Nucleus accumbens (tissue), 56 donors: Measurements from ENCODE around the gene XPNPEP2.
"Not testable (repeated sequence)": the region's sequence is repeated elsewhere in the genome, so short reads cannot be mapped to it uniquely, and the experiment has no call there.

ENCODE experiments used
- DNase-seq, 56 donors: peaks; one replicate each; lab custom pipeline; 2025; lab: John Stamatoyannopoulos, UW

XPNPEP2 gene

GRCh38 chrX:129718676-129719075 lies 20.1 kb upstream of the XPNPEP2 start:
- no peak for DNase-seq

- DNase-seq, result no peak
Measured at GRCh38 chrX:129719268-129719667, 19.5 kb upstream of the XPNPEP2 start.

GRCh38 chrX:129719931-129720530 lies 18.7 kb upstream of the XPNPEP2 start:
- no peak for DNase-seq

GRCh38 chrX:129720741-129721140 lies 18.0 kb upstream of the XPNPEP2 start:
- DNase-seq, result no peak

GRCh38 chrX:129721414-129721813 lies 17.4 kb upstream of the XPNPEP2 start:
- no peak for DNase-seq

- DNase-seq, result no peak
Measured at GRCh38 chrX:129721870-129722269, 16.9 kb upstream of the XPNPEP2 start.

- DNase-seq, result no peak
Measured at GRCh38 chrX:129723511-129723910, 15.3 kb upstream of the XPNPEP2 start.

GRCh38 chrX:129724754-129725153 lies 14.0 kb upstream of the XPNPEP2 start:
- no peak for DNase-seq

- DNase-seq, result peak in 52 of 56 donors; percentile 0 to 77 (median 34)
Measured at GRCh38 chrX:129726307-129727111, 12.3 kb upstream of the XPNPEP2 start.

- no peak for DNase-seq
Measured at GRCh38 chrX:129728061-129728460, 10.7 kb upstream of the XPNPEP2 start.

GRCh38 chrX:129731228-129731627 lies 7.6 kb upstream of the XPNPEP2 start:
- DNase-seq, result no peak

- no peak for DNase-seq
Measured at GRCh38 chrX:129732857-129733256, 5.9 kb upstream of the XPNPEP2 start.

- no peak for DNase-seq
Measured at GRCh38 chrX:129733335-129733734, 5.4 kb upstream of the XPNPEP2 start.

- no peak for DNase-seq
Measured at GRCh38 chrX:129736491-129736890, 2.3 kb upstream of the XPNPEP2 start.

- no peak for DNase-seq
Measured at GRCh38 chrX:129737916-129738315, 863 bp upstream of the XPNPEP2 start.

GRCh38 chrX:129739578-129739977 lies 799 bp downstream of the XPNPEP2 start:
- no peak for DNase-seq

GRCh38 chrX:129741880-129742758 lies 3.3 kb downstream of the XPNPEP2 start:
- no peak for DNase-seq

- DNase-seq, result not testable (repeated sequence)
Measured at GRCh38 chrX:129742759-129743152, 4.0 kb downstream of the XPNPEP2 start.

GRCh38 chrX:129743821-129744220 lies 5.0 kb downstream of the XPNPEP2 start:
- DNase-seq, result no peak

GRCh38 chrX:129744861-129745321 lies 6.1 kb downstream of the XPNPEP2 start:
- no peak for DNase-seq
